Ureter (tissue), 1 donor: Measurements from ENCODE around the gene NDUFV1. TPM values are rescaled to one million over a fixed set of nuclear protein-coding genes. Genes with fewer than 3 reads are reported as not detected.
"Not testable (repeated sequence)": the region's sequence is repeated elsewhere in the genome, so short reads cannot be mapped to it uniquely, and the experiment has no call there.

ENCODE experiments used
- DNase-seq: peaks from one replicate; pipeline ENCODE4 v3.0.0-alpha.2; 2020; ENCODE audit warnings: low spot score
- total RNA-seq: library from RNA; stranded (reverse); gene quantifications from one replicate; pipeline ENCODE4 v1.2.4, GENCODE V29; 2023
- donor health status: DM: yes; HTN: yes; CAD: no.

Gene NDUFV1
- total RNA-seq, 1 donor from 2014 or later: 199 TPM

DNA sequence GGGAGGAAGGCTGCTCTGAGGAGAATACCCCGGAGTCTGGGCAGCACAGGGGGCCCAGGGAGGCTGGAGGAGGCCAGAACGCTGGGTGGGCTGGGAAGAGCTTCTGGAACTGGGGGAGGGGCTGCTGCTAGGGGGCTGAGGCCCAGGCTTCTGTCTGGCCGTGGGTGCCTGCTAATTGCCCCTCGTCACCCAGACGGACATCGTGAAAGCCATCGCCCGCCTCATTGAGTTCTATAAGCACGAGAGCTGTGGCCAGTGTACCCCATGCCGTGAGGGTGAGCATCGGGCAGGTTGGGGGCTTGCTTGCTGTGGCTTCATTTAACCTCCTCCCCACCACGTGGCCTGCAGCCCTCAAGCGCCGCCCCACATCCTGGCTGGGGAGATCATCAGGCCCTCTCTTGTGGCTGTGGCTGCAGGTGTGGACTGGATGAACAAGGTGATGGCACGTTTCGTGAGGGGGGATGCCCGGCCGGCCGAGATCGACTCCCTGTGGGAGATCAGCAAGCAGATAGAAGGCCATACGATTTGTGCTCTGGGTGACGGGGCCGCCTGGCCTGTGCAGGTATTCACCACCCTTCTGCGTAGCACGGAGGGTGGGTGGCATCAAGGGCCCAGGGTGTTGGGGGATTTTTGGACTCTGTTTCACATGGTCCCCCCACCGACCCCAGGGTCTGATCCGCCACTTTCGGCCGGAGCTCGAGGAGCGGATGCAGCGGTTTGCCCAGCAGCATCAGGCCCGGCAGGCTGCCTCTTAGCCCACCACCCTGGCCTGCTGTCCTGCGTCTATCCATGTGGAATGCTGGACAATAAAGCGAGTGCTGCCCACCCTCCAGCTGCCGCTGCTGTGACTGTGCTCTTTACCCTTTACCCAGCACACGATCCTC is 5.2 kb downstream of the NDUFV1 start:
- no peak for DNase-seq

DNA sequence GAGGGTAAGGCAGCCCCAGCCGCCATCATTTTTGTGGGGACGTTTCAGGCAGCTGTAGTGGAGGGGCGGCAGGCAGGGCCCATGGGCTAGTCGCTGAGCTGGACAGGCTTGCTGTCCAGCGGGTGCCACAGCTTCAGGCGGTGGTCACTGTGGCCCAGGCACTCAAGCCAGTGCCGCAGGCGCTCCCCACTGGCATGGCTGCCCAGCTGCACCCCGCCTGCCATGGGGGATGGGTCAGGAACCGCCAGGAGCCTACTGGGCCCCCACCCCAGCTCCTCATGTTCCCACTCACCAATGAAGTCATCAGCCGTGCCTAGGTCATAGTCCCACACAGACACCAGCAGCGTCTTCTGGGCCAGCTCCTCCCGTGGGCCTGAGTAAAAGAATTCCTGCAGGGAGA is 6.0 kb downstream of the NDUFV1 start:
- no peak for DNase-seq

DNA sequence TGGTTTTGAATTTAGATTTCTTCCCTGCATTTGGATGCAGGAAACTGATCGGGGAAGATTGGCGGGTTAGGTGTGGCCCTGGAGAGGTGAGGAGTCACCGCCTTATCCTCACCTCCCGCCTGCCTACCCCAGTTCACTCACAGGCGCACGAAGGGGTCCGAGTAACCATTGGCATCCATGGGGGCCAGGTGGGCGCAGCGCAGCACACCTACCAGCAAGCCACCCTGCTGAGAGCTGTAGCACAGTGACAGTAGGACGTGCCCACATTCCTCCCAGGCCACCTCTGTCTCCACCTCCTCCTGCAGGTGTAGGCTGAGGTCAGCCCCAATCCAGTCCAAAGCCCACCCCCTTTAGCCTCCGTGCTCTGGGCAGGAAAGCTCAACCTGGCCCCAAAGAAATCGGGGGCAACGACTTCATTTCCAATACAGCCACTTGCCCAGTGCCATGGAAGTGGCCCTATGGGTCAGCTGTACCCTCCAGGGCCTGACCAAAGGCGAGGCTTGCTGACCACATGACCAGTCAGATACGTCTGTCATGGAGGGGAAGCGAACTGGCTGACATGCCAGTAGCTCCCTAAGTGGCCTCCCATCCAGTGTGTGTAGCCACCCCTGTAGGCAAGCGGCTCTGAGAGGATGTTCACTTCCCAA is 6.7 kb downstream of the NDUFV1 start:
- no peak for DNase-seq

DNA sequence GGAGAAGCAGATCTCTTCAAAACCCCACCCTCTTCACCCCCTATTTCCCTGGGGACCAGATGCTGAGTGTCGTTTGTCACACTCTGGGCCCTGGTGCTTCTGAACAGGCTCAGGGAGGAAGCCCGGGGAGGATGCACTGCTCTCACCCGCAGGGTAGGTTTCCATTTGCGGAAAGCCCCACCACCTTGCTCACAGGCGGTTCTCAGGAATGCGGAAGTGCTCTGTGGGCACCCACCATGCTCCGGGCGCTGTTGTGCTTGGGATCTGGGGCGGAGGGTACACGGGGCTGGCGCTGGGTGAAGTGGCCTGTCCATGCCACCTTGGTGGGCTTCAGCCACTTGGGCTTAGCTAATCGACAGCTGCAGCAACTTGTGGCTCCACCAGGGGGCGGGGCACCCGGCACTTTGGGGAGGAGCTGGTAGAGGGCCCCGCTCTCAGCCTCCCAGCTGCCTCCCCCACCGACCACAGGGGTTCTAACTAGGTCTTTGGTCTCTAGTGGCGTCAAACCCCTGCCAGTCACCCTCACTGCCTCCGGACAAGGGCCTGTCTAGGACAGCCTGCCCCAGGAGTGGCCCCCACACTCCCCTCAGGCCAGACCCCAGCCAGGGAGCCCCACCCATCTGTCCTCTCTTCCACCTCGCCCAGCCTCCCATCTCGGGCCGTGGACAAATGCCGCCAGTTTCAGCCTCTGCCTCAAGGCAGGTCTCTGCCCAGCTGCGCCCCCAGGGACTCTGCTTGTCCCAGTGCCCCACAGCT is 7.4 kb downstream of the NDUFV1 start:
- DNase-seq: peak; percentile 81

DNA sequence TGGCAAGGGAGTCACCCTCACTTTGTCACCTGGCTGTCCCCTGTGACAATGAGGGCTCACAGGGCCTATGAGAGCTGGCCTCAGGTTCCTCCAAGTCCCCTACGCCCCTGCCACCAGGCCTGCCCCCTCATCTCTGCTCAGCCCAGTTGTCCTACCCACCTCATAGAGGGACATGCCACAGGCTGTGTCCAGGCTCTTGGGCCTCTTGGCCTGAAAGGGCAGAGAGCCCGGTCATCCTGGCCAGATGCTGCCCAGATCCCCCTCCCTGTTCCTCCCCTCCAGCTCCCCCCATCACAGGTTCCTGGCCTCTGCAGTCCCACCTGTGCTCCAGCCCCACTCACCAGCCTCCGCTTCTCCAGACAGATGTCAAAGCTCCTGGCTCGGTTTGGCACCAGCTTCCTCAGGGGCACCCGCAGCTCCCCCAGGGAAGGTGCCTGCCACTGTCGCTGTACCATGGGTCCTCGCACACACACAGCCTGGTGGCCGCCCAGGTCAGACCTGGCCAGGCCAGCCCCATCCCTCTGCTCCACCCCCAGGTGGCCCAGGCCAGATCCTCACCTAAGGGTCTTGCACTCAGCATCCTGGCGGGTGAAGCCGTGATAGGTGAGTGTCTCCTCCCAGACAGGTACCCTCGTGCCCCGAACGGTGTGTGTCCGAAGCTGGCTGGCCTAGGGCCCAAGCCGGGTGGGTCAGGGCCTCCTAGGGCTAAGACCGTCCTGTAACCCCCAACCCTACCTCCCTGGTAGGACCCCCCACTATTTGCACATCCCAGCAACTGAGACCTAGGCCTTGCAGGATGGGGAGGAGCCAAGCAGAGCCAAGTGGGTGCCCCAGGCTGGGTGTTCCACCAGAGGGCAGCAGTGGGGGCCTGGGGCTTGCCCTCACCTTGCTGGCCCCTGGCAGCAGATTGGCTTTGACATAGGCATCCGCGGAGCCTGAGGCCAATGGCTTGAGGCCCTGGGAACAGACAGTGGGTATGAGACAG is 8.3 kb downstream of the NDUFV1 start:
- DNase-seq: no peak

DNA sequence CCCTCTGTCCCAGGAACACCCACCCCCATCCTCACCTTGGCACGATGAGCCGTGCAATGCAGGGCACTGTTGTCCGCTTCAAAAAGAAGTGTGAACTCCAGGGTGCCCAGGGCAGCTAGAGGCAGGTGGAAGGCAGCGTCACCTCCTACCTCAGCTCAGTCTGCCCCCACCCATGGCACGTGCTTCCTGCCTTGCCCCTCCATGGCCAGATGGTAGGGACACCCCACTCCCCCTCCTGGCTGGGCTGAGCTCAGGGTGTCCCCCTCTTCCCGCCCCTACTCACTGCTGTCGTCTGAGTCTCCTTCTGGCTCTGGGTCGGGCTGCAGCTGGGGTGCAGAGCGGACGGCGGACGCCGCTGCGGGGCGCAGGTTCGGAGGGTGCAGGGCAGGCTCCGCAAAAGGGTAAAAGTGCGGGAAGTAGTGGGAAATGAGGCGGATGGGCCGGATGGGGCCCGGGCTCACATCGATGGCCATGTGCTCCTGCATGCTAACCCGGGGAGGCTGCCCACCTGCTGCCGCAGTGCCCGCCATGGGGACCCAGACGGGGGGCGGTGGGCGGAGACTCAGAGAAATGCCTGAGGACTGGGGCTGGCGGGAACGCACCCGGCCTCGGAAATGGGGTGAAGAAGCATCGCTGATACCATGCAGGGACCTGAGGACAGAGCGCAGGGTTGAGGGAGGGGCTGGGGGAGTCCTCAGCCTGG is 9.1 kb downstream of the NDUFV1 start:
- DNase-seq: no peak

DNA sequence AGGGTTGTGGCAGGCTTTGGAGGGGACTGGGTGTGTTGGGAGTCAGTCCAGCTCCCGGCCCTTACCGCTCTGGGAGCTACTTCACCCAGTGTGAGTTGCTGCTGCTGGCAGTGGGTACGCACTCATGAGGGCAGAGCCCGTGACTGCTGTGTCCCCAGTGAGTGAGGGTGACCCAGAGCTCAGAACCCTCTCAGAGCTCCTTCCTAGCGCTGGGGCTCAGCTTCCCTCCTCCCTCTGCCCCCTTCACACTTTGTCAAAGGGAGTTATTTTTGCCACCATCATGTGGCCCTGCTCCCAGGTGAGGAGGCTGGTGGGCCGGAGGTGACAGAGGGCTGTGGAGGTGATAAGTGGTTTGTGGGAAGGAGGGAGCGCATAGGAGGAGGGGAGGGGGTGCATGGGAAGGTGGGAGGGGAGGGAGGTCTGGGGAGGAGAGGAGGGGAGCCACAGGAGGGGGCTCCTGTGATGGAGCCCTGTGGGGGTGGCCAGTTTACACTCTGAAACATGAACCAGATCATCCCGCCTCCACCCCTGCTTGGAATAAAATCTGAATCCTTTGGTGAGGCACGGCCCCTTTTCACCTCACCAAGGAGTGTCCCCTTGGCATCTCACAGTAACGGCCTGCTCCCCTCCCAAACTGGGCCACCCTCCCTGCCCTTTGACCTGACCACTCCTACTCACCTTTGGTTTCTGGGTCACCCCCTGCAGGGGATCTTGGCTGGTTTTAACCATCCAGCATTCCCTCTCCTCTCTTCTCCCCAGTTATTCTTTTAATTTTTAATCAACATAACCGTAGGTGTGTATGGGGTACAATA is 9.9 kb downstream of the NDUFV1 start:
- DNase-seq: no peak

DNA sequence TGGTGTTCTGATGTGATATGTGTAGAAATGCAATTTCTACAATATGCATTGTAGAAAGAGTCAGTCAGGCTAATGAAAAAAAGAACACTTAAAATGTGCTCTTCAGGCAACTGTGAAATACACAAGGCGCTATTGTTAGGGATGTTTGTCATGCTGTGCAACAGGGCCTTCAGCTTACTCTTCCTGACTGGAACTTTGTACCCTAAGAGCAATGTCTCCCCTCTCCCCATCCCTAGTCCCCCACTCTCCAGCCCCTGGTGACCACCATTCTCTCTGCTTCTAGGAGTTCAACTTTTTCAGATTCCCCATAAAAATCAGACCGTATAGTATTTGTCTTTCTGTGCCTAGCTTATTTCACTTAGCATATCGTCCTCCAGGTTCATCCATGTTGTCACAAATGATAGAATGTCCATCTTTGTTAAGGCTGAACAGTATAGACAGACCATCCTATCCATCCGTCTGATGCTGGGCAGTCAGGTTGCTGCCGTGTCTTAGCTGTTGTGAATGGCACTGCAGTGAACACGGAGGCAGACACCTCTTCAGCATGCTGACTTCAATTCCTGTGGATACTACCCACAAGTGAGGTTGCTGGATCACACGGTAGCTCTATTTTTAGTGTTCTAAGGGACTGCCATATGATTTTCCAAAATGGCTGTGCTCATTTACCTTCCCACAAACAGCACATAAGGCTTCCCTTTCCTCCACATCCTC is 10.7 kb downstream of the NDUFV1 start:
- DNase-seq: no peak

DNA sequence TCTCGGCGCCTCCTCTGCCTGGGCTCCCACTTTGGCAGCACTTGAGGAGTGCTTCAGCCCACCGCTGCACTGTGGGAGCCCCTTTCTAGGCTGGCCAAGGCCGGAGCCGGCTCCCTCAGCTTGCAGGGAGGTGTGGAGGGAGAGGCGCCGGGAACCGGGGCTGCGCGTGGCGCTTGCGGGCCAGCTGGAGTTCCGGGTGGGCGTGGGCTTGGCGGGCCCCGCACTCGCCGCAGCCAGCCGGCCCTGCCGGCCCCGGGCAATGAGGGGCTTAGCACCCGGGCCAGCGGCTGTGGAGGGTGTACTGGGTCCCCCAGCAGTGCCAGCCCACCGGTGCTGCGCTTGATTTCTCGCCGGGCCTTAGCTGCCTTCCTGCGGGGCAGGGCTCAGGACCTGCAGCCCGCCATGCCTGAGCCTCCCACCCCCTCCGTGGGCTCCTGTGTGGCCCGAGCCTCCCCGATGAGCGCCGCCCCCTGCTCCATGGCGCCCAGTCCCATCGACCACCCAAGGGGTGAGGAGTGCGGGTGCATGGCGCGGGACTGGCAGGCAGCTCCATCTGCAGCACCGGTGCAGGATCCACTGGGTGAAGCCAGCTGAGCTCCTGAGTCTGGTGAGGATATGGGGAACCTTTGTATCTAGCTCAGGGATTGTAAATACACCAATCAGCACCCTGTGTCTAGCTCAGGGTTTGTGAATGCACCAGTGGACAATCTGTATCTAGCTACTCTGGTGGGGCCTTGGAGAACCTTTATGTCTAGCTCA is 12.3 kb downstream of the NDUFV1 start:
- not testable (repeated sequence) for DNase-seq

DNA sequence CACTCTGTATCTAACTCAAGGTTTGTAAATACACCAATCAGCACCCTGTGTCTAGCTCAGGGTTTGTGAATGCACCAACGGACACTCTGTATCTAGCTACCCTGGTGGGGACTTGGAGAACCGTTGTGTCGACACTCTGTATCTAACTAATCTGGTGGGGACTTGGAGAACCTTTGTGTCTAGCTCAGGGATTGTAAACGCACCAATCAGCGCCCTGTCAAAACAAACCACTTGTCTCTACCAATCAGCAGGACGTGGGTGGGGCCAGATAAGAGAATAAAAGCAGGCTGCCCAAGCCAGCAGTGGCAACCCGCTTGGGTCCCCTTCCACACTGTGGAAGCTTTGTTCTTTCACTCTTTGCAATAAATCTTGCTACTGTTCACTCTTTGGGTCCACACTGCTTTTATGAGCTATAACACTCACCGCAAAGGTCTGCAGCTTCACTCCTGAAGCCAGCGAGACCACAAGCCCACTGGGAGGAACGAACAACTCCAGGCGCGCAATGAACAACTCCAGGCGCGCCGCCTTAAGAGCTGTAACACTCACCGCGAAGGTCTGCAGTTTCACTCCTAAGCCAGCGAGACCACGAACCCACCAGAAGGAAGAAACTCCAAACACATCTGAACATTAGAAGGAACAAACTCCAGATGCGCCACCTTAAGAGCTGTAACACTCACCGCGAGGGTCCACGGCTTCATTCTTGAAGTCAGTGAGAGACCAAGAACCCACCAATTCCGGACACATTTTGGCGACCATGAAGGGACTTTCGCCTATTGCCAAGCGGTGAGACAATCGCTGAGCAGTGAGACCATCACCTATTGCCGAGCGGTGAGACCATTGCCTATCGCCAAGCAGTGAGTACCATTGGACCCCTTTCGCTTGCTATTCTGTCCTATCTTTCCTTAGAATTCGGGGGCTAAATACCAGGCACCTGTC is 13.2 kb downstream of the NDUFV1 start:
- DNase-seq: not testable (repeated sequence)

DNA sequence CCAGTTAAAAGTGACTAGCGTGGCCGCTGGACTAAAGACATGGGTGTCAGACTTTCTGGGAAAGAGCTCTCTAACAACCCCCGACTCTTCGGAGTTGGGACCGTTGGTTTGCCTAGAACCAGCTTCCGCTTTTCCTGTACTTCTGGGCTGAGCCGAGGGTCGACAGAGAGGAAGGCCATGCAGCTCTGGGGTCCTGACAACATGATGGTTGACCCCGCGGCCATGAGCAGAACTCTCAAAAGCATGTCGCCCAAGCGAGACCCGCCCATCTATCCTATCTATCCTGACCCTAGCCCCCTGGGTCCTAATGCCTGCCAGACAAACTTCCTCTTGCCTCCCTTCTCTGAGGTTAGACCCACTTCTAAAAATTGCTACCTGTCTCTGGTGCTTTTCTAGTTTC is 13.9 kb downstream of the NDUFV1 start:
- DNase-seq: not testable (repeated sequence)

DNA sequence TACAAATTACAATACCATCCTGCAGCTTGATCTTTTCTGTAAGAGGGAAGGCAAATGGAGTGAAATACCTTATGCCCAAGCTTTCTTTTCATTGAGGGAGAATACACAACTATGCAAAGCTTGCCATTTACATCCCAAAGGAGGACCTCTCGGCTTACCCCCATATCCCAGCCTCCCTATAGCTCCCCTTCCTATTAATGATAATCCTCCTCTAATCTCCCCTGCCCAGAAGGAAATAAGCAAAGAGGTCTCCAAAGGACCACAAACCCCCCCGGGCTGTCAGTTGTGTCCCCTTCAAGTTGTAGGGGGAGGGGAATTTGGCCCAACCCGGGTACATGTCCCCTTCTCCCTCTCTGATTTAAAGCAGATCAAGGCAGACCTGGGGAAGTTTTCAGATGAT is 15.2 kb downstream of the NDUFV1 start:
- DNase-seq: not testable (repeated sequence)

DNA sequence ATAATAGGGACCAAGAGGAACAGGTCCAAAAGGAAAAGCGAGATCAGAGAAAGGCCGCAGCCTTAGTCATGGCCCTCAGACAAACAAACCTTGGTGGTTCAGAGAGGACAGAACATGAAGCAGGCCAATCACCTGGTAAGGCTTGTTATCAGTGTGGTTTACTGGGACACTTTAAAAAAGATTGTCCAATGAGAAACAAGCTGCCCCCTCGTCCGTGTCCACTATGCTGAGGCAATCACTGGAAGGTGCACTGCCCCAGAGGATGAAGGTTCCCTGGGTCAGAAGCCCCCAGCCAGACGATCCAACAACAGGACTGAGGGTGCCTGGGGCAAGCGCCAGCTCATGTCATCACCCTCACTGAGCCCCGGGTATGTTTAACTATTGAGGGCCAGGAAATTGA is 16.2 kb downstream of the NDUFV1 start:
- DNase-seq: not testable (repeated sequence)

DNA sequence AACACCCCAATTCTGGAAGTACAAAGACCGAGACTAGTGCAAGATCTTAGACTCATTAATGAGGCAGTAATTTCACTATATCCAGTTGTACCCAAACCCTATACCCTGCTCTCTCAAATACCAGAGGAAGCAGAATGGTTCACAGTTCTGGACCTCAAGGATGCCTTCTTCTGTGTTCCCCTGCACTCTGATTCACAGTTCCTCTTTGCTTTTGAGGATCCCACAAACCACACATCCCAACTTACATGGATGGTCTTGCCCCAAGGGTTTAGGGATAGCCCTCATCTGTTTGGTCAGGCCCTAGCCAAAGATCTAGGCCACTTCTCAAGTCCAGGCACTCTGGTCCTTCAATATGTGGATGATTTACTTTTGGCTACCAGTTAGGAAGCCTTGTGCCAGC is 17.1 kb downstream of the NDUFV1 start:
- not testable (repeated sequence) for DNase-seq

DNA sequence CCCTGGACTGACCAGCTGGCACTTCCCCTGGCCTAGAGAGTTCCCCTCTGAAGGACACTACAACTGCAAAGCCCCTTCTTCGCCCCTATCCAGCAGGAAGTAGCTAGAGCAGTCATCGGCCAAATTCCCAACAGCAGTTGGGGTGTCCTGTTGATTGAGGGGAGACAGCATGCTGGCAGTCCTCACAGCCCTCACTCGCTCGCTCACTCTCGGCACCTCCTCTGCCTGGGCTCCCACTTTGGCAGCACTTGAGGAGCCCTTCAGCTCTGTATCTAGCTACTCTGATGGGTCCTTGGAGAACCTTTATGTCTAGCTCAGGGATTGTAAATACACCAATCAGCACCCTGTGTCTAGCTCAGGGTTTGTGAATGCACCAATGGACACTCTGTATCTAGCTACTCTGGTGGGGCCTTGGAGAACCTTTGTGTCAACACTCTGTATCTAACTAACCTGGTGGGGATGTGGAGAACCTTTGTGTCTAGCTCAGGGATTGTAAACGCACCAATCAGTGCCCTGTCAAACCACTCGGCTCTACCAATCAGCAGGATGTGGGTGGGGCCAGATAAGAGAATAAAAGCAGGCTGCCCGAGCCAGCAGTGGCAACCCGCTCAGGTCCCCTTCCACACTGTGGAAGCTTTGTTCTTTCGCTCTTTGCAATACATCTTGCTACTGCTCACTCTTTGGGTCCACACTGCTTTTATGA is 19.5 kb downstream of the NDUFV1 start:
- not testable (repeated sequence) for DNase-seq

DNA sequence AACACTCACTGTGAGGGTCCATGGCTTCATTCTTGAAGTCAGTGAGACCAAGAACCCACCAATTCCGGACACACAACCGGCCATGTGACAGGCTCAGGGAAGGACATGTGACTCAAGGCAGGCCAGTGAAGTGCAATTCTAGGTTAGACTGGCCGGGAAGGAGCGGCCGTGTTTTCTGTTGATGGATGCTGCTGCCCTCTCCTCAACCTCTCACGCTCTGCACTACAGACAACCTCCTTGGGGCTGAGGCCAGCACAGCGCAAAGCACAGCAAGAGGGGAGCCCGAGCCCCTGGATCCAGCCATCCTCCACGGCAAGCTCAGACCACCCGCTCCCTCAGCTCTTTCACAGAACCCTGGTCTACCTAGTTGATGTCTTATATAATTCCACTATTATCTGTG is 20.2 kb downstream of the NDUFV1 start:
- no peak for DNase-seq

DNA sequence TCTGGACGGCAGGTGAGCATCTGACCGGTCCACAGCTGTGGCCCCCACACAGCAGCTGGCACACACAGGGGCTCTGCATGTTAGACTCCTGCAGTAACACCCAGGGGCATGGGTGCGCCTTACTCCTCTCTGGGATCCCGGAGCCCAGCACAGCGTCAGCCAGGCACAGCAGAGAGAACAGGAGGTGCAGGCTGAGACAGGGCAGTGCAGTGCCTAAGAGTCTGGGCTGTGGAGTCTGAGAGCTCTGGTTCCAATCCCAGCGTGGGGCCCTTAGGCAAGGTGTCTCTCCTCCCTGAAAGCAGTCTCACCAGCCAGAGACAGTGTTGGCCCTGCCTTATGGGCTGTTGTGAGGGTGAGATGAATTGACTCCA is 20.7 kb downstream of the NDUFV1 start:
- peak; percentile 39 for DNase-seq
